ENCODE data around the gene ATE1. TPM values are rescaled to one million over a fixed set of nuclear protein-coding genes. Genes with fewer than 3 reads are reported as not detected.

Gene ATE1
- total RNA-seq (10 to 100 TPM in 3 of 5 donors, 1 to 10 TPM in 2; 8.8 to 47.4 (median 17.0) TPM), polyA plus RNA-seq (1 to 10 TPM; 4.9 to 9.2 (median 6.9) TPM)
- long read RNA-seq, donor 1, full-length matches to known transcripts = 2 of 2 reads
- long read RNA-seq, donor 1, partial matches to known transcripts = 0 of 2 reads
- long read RNA-seq, donor 1, other reads (novel, unspliced or antisense) = 0 of 2 reads
- long read RNA-seq, donor 2, full-length matches to known transcripts = 4 of 4 reads
- long read RNA-seq, donor 2, partial matches to known transcripts = 0 of 4 reads
- long read RNA-seq, donor 2, other reads (novel, unspliced or antisense) = 0 of 4 reads
- long read RNA-seq, donor 3, full-length matches to known transcripts = 2 of 2 reads
- long read RNA-seq, donor 3, partial matches to known transcripts = 0 of 2 reads
- long read RNA-seq, donor 3, other reads (novel, unspliced or antisense) = 0 of 2 reads
- long read RNA-seq, donor 4 = 0 reads
- long read RNA-seq, donor 5, full-length matches to known transcripts = 2 of 2 reads
- long read RNA-seq, donor 5, partial matches to known transcripts = 0 of 2 reads
- long read RNA-seq, donor 5, other reads (novel, unspliced or antisense) = 0 of 2 reads
- long read RNA-seq, donor 6, full-length matches to known transcripts = 4 of 46 reads
- long read RNA-seq, donor 6, partial matches to known transcripts = 42 of 46 reads
- long read RNA-seq, donor 6, other reads (novel, unspliced or antisense) = 0 of 46 reads
- long read RNA-seq, donor 7, full-length matches to known transcripts = 4 of 4 reads
- long read RNA-seq, donor 7, partial matches to known transcripts = 0 of 4 reads
- long read RNA-seq, donor 7, other reads (novel, unspliced or antisense) = 0 of 4 reads
- long read RNA-seq, donor 8, full-length matches to known transcripts = 1 of 1 reads
- long read RNA-seq, donor 8, partial matches to known transcripts = 0 of 1 reads
- long read RNA-seq, donor 8, other reads (novel, unspliced or antisense) = 0 of 1 reads
- long read RNA-seq, donor 9, full-length matches to known transcripts = 5 of 5 reads
- long read RNA-seq, donor 9, partial matches to known transcripts = 0 of 5 reads
- long read RNA-seq, donor 9, other reads (novel, unspliced or antisense) = 0 of 5 reads
- long read RNA-seq, donor 10 = 0 reads

- Histone ChIP-seq H3K4me3 (peak within 1 kb of the TSS; percentile 94 to 98 (median 98)), H3K4me1 (peaks cover 21 to 49% (median 27%) of the 10 kb centered on the region in 4 donors), H3K9me3 (no peaks in the 10 kb centered on the region), H3K27me3 (no peaks in the 10 kb centered on the region), H3K27ac (peak within 1 kb of the TSS; percentile 96 to 100 (median 99)), H3K36me3 (peaks cover 0 to 6% (median 2%) of the 10 kb centered on the region in 4 donors)
- intact Hi-C loops (cut with DNase I; ENCODE audit: low total_unique reads) = loop anchor here (10.0 kb wide), 1 partner anchor 47 kb away; the partner anchor contains the start of gene NSMCE4A
- WGBS, 5 donors = 0% methylated on average over 23 to 87 of the region's 87 CpGs
- DNase-seq = peak; percentile 93 to 97
- TF ChIP-seq POLR2AphosphoS5 (IDR thresholded peaks at IDR 0.05) (peak; percentile 65 to 96 (median 91)), EP300 (IDR thresholded peaks at IDR 0.05) (no peak), POLR2A (IDR thresholded peaks at IDR 0.05) (peak in 1 of 4 donors; percentile 74)
Measured at GRCh38 chr10:121927841-121928527, at the start of gene ATE1. TSS of gene ATE1 (minus strand) at chr10:121928031. CDS start at chr10:121927949, 82 bp downstream.

DNA sequence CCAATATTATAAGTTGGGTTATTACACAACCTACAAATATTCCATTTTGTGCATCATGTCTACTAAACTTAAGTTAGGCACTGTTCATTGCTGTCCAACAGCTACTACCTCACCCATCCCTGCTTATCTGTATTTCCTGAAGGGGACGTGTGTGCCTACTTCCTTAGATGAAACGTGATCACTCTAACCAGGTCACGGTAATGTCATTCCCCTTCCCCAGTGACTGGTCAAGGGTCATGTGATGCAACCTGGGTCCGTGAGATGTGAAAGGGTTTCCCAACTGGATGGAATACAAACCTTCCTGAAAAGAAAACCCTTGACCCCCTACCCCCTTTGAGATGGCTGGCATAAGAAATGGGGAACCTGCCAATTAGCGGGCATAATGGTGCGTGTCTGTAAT lies 48.8 kb upstream of the ATE1 start:
- WGBS, 5 donors = 82 to 90% (median 88%) methylated on average over 6 of the region's 6 CpGs
- Histone ChIP-seq H3K27me3 (no peaks in the 10 kb centered on the region), H3K9me3 (no peaks in the 10 kb centered on the region), H3K36me3 (peaks cover 0 to 9% (median 1%) of the 10 kb centered on the region in 4 donors), H3K4me1 (peaks cover 14 to 35% (median 28%) of the 10 kb centered on the region in 4 donors), H3K27ac (no peak overlapping the region), H3K4me3 (no peak overlapping the region)
- DNase-seq = no peak
- intact Hi-C loops (cut with DNase I; ENCODE audit: low total_unique reads) = loop anchor here (10.0 kb wide), 2 partner anchors 52 to 78 kb away; partner anchors contain the start of gene ATE1
- TF ChIP-seq POLR2A (IDR thresholded peaks at IDR 0.05) (no peak), EP300 (IDR thresholded peaks at IDR 0.05) (no peak), POLR2AphosphoS5 (IDR thresholded peaks at IDR 0.05) (no peak)
- TF ChIP-seq, protein P1, sequence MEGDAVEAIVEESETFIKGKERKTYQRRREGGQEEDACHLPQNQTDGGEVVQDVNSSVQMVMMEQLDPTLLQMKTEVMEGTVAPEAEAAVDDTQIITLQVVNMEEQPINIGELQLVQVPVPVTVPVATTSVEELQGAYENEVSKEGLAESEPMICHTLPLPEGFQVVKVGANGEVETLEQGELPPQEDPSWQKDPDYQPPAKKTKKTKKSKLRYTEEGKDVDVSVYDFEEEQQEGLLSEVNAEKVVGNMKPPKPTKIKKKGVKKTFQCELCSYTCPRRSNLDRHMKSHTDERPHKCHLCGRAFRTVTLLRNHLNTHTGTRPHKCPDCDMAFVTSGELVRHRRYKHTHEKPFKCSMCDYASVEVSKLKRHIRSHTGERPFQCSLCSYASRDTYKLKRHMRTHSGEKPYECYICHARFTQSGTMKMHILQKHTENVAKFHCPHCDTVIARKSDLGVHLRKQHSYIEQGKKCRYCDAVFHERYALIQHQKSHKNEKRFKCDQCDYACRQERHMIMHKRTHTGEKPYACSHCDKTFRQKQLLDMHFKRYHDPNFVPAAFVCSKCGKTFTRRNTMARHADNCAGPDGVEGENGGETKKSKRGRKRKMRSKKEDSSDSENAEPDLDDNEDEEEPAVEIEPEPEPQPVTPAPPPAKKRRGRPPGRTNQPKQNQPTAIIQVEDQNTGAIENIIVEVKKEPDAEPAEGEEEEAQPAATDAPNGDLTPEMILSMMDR (IDR thresholded peaks at IDR 0.05) = no peak

DNA sequence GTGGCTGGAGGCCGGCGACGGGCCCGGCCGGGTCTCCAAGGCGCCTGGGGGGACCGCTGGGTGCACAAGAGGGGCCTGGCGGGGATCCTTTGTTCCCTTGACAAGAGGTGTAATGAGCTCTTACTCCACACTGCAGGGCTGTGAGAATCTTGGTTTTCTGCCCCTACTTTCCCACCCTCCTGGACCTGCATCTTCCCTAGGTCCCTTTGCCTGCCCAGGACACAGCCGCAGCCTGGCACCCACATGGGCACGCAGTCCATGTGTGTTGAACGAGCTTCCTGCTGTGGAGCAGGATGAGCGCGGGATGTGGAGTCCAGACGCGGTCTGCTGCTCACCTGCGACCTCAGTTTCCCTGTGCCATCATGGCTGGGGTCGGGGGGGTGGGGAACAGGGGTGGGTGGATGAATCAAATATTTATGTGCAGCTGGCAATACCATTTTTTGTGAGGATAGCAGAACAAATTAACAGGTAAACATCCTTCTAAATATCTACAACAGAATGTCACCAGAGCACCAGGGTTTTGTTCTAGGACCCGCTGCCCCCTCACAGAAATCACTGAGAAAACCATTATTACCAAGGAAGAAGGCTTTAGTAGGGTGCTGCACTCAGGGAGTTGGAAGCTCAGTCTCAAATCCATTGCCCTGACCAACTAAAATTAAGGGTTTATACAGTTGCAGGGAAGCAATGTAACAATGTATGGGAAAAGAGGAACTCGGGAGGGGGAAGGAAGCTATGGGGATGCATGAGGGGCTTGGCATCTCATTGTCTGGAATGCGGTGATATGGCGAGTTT lies 47.7 kb upstream of the ATE1 start:
- H3K4me1 ChIP-seq = peaks cover 14 to 39% (median 28%) of the 10 kb centered on the region in 4 donors
- H3K36me3 ChIP-seq = peaks cover 4 to 19% (median 11%) of the 10 kb centered on the region in 4 donors
- no peaks in the 10 kb centered on the region for H3K27me3 ChIP-seq
- peak overlapping the region; percentile 95 to 100 (median 99) for H3K27ac ChIP-seq
- WGBS, 5 donors = 27 to 54% (median 40%) methylated on average over 15 to 21 of the region's 21 CpGs
- TF ChIP-seq, protein P1 (IDR thresholded peaks at IDR 0.05) = peak in 2 of 7 experiments; percentile 64 to 80
- TF ChIP-seq EP300 (IDR thresholded peaks at IDR 0.05) = no peak
- no peak for DNase-seq
- no peaks in the 10 kb centered on the region for H3K9me3 ChIP-seq
- intact Hi-C loops (cut with DNase I; ENCODE audit: low total_unique reads) = loop anchor here (10.0 kb wide), 2 partner anchors 51 to 79 kb away; partner anchors contain the start of gene ATE1
- H3K4me3 ChIP-seq = peak overlapping the region; percentile 73 to 91 (median 85)

Measured in stomach (tissue), 19 donors.